Right lobe of liver (tissue), 4 donors: ENCODE results near the gene PIP5K1B.

ENCODE experiments used
- CTCF ChIP-seq, 4 donors: fragments of 200-600 bp in 3 of 4; fragments of 450-650 bp in 1 of 4; IDR thresholded peaks; one replicate each; pipeline versions ENCODE4 v1.5.1 to v1.8.0; 2016 to 2022; ENCODE audit warnings: antibody characterized with exemption in 4 of 4, mild to moderate bottlenecking in 2 of 4
- POLR2A ChIP-seq: fragments of 450-650 bp; IDR thresholded peaks from one replicate; pipeline ENCODE4 v1.6.1; 2017; ENCODE audit warnings: antibody characterized with exemption, mild to moderate bottlenecking
- donor health status: DM: no; HTN: no; CAD: no.
- donor health status: DM: no; HTN: no; CAD: no.
- donor health status: DM: no; HTN: yes; CAD: no.

DNA sequence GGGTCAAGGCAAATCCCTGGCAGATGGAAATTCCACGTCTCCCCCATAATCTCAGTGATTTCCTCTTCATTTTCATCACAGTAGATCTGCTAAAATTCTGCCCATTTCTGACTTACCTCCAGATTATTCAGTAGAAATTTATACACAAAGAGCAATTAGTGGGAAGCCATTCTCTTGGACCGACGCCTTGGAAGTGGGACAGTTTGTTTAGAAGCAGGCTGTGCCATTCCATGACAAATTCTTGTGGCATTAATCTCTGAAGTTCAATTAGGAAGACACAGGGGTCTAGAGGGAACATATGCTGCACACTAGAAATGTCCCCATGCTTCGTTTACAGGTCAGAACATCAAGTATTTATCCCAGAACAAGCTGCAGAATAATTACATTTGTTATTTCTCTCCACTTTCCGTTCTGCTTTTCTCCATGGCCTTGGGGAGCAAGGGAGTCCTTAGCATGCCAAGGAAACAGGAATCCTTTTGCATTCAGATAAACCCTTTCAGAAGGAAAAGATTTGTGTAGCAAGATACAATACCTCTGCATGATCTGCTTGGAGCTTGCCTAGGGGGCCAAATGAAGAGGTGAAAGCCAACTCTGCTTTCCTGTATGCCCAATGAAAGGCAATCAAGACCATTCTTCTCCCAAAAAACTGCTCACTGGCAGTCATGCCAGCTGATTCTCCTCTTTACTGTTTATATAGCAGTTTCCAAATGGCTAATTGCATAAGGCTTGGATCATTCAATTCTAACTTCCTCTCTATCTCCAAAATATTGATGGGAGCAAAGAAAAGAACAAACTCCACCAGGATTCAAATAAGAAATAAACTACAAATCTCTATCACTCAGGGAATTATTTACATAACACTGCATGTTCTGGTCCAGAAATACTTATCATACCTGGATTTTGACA is 311.4 kb downstream of the PIP5K1B start:
- TF ChIP-seq CTCF (IDR thresholded peaks at IDR 0.05), result no peak
- TF ChIP-seq POLR2A, result no peak
